Measurements from ENCODE around the gene RAP2B.

RAP2B gene

DNA sequence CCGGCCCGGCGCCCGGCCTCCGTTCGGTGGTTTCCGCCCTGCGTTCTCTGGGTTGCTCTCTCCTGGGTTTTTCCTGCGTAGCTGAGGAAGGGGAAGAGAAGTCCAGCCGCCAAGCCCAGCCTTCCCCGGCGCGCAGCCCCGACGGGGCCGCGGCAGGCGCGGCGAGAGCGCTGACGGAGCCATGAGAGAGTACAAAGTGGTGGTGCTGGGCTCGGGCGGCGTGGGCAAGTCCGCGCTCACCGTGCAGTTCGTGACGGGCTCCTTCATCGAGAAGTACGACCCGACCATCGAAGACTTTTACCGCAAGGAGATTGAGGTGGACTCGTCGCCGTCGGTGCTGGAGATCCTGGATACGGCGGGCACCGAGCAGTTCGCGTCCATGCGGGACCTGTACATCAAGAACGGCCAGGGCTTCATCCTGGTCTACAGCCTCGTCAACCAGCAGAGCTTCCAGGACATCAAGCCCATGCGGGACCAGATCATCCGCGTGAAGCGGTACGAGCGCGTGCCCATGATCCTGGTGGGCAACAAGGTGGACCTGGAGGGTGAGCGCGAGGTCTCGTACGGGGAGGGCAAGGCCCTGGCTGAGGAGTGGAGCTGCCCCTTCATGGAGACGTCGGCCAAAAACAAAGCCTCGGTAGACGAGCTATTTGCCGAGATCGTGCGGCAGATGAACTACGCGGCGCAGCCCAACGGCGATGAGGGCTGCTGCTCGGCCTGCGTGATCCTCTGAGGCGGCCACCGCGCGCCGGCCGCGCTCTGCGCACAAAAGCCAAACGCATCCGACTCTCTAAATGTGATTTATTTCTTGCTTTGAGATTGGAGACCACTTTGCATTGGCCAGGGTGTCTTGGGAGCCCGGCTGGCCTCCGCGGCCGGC, 727 bp downstream of the RAP2B start:
- no peaks in the 10 kb centered on the region for H3K27me3 ChIP-seq (replicated peaks; ENCODE audit: control insufficient read depth, insufficient read depth, low read length)
- H3K4me3 ChIP-seq (replicated peaks; ENCODE audit: low read depth, low read length): peak overlapping the region; percentile 93
- TF ChIP-seq, protein P1, sequence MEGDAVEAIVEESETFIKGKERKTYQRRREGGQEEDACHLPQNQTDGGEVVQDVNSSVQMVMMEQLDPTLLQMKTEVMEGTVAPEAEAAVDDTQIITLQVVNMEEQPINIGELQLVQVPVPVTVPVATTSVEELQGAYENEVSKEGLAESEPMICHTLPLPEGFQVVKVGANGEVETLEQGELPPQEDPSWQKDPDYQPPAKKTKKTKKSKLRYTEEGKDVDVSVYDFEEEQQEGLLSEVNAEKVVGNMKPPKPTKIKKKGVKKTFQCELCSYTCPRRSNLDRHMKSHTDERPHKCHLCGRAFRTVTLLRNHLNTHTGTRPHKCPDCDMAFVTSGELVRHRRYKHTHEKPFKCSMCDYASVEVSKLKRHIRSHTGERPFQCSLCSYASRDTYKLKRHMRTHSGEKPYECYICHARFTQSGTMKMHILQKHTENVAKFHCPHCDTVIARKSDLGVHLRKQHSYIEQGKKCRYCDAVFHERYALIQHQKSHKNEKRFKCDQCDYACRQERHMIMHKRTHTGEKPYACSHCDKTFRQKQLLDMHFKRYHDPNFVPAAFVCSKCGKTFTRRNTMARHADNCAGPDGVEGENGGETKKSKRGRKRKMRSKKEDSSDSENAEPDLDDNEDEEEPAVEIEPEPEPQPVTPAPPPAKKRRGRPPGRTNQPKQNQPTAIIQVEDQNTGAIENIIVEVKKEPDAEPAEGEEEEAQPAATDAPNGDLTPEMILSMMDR (IDR thresholded peaks at IDR 0.05; ENCODE audit: insufficient read depth, low read length, poor library complexity, severe bottlenecking): no peak
- DNase-seq (ENCODE audit: extremely low read depth, insufficient read length): peak; percentile 74
- no peaks in the 10 kb centered on the region for H3K36me3 ChIP-seq (ENCODE audit: control insufficient read depth, insufficient read depth, low read length)

DNA sequence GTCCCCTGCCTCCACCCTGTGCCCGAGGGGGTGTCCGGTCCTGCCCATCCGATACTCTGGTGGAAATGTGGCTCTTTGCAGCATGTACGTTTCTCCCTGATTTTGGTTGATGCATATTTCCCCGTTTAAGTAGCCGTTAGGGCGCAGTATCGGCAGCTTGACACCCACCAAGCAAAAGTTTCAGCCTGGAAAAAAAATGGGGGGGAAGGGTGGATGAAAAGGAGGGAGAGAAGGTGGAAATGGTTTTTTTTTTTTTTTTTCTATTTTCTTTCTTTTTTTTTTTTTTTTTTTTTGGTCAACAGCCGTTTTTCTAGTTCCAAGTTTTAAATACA, 1.3 kb downstream of the RAP2B start:
- H3K4me3 ChIP-seq (replicated peaks; ENCODE audit: low read depth, low read length): peak overlapping the region; percentile 93
- DNase-seq (ENCODE audit: extremely low read depth, insufficient read length): no peak
- no peaks in the 10 kb centered on the region for H3K27me3 ChIP-seq (replicated peaks; ENCODE audit: control insufficient read depth, insufficient read depth, low read length)
- no peaks in the 10 kb centered on the region for H3K36me3 ChIP-seq (ENCODE audit: control insufficient read depth, insufficient read depth, low read length)
- TF ChIP-seq, protein P1 (IDR thresholded peaks at IDR 0.05; ENCODE audit: insufficient read depth, low read length, poor library complexity, severe bottlenecking): no peak

DNA sequence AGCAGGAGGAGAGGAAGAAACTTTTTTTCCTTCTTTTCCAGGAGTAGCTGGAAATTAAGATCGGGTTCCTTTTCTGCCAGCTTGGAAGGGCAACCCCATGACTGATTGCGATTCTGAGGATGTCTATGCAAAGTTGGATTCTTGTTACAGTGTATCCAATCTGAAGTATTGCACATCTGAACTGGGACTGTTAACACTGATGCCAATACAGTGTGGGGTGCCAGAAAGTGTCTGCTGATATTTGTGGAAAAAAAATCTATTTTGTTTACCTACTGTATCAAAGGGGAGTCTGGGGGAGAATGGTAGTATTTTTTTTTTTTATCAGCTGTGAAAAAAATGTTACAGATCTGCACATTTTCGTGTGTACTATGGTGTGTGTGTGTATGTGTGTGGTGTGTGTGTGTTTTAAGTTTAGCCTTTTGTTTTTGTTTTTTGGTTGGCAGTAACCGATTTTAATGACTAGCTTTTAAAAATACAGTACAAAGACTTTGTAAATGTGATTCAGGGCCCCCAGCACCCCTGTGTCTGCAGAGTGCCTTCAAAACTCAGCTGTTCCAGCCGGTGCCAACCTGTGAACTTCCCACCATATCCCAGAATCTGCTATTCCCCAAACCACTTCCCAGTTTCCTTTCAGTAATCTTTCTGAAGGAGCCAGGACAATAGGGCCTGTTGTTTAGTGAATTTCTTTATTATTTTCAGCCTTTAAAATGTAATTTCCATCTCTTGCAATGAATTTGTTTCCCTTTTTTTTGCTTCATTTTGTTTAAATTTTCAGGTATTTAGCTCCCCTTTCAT, 1.9 kb downstream of the RAP2B start:
- Histone ChIP-seq H3K36me3 (ENCODE audit: control insufficient read depth, insufficient read depth, low read length) (no peaks in the 10 kb centered on the region), H3K27me3 (replicated peaks; ENCODE audit: control insufficient read depth, insufficient read depth, low read length) (no peaks in the 10 kb centered on the region), H3K4me3 (replicated peaks; ENCODE audit: low read depth, low read length) (peak overlapping the region; percentile 93)
- DNase-seq (ENCODE audit: extremely low read depth, insufficient read length): no peak
- TF ChIP-seq, protein P1 (IDR thresholded peaks at IDR 0.05; ENCODE audit: insufficient read depth, low read length, poor library complexity, severe bottlenecking): no peak

DNA sequence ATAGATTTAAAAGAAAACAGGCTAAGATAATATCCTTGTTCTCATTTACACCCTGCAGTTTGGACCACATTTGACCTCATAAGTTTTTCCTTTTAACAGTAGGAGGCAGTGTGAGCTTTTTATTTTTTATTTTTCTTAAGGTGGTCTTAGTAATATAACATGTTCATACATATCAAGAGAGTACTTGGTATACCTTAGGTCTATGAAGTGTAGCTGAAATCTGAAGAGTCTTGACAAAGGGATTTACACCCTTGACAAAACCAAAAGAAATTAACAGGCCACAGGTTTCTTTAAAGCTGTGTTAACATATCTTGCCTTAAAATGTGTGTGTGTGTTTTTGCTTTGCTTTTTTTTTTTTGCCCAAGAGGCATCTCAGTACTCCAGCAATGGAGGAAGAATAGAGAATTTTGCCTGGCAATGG, 3.2 kb downstream of the RAP2B start:
- no peak for DNase-seq (ENCODE audit: extremely low read depth, insufficient read length)

DNA sequence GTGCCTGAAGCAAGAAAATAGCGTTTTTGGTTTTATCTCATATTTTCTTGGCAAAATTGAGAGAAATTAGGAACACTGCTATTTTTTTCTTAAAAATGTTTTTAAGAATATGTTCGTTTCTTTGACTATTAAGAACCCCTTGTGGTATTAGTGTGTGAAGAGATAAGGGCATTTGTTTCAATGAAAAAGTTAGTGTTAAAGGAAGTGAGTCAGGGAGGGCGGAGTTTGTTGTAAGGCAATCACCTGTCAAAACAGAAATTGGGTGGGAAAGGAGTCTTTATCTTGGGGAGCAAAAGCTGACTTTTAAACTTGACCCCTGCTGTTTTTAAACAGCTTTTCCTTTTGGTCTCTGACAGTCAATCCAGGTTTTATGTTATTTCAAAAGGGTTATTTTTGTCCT, 4.2 kb downstream of the RAP2B start:
- no peak overlapping the region for H3K4me3 ChIP-seq (replicated peaks; ENCODE audit: low read depth, low read length)
- H3K36me3 ChIP-seq (ENCODE audit: control insufficient read depth, insufficient read depth, low read length): no peaks in the 10 kb centered on the region
- TF ChIP-seq, protein P1 (IDR thresholded peaks at IDR 0.05; ENCODE audit: insufficient read depth, low read length, poor library complexity, severe bottlenecking): no peak
- DNase-seq (ENCODE audit: extremely low read depth, insufficient read length): no peak
- no peaks in the 10 kb centered on the region for H3K27me3 ChIP-seq (replicated peaks; ENCODE audit: control insufficient read depth, insufficient read depth, low read length)

More for the DNA sequence above, 3.2 kb downstream of the RAP2B start:
- Histone ChIP-seq H3K4me3 (replicated peaks; ENCODE audit: low read depth, low read length) (peak overlapping the region; percentile 93), H3K36me3 (ENCODE audit: control insufficient read depth, insufficient read depth, low read length) (no peaks in the 10 kb centered on the region), H3K27me3 (replicated peaks; ENCODE audit: control insufficient read depth, insufficient read depth, low read length) (no peaks in the 10 kb centered on the region)
- TF ChIP-seq, protein P1 (IDR thresholded peaks at IDR 0.05; ENCODE audit: insufficient read depth, low read length, poor library complexity, severe bottlenecking): peak; percentile 36

Data from GM06990 (cell line).